ENCODE results near the gene ARHGEF26.

DNA sequence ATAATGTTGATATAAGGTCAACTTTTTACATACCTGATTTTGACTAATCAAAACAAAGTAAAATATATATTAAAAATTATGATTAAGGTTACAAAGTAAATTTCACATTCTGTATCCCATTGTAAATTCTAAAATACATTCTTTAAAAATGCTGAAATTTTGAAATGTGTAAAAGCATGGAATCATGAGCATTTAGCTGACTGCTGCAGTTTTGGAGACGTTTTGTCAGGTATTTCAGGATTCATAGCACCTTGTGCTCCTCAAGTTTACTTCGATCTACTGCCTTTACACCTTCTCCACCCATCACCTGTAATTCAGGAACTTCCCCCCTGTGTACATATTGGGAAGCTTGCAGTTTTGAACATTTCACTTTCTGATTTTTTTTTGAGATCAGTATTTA is 71.0 kb downstream of the ARHGEF26 start:
- no peak for TF ChIP-seq GATA2 (IDR thresholded peaks at IDR 0.05; ENCODE audit: low read depth, low read length)
- no peak for TF ChIP-seq GATA3 (IDR thresholded peaks at IDR 0.05; ENCODE audit: low read depth, low read length)

Measured in SH-SY5Y (cell line).